HUES64 (cell line): ENCODE measurements around the gene ZNF136.

Source experiments
- H3K27ac ChIP-seq: 2 replicates; pipeline ENCODE4 v1.7.0; 2013; ENCODE audit warnings: low read depth, low read length, inconsistent platforms
- H3K27me3 ChIP-seq: 2 replicates; pipeline ENCODE4 v1.6.1; 2013; ENCODE audit warnings: mild to moderate bottlenecking, low read length; ENCODE audit not compliant: insufficient read depth
- H3K36me3 ChIP-seq: 2 replicates; pipeline ENCODE4 v1.6.1; 2013; ENCODE audit warnings: mild to moderate bottlenecking, low read length; ENCODE audit not compliant: insufficient read depth
- H3K4me1 ChIP-seq: 2 replicates; pipeline ENCODE4 v1.6.1; 2013; ENCODE audit warnings: mild to moderate bottlenecking, low read length, moderate library complexity; ENCODE audit not compliant: insufficient read depth
- H3K4me3 ChIP-seq: 2 replicates; pipeline ENCODE4 v1.5.1; 2013; ENCODE audit warnings: mild to moderate bottlenecking, low read length, moderate library complexity
- H3K9ac ChIP-seq: 2 replicates; pipeline ENCODE4 v1.6.1; 2013; ENCODE audit warnings: mild to moderate bottlenecking, low read depth, low read length
- H3K9me3 ChIP-seq: 2 replicates; pipeline ENCODE4 v1.6.1; 2013; ENCODE audit warnings: low read depth, low read length; ENCODE audit not compliant: insufficient read depth
- WGBS: fragments of 150-250, 120-280 bp; methylation state at CpG from one replicate; pipeline ENCODE4 v1.1.7; 2013; ENCODE audit warnings: missing lambda C conversion rate; 5-methylcytosine and 5-hydroxymethylcytosine counted together

Gene ZNF136

DNA sequence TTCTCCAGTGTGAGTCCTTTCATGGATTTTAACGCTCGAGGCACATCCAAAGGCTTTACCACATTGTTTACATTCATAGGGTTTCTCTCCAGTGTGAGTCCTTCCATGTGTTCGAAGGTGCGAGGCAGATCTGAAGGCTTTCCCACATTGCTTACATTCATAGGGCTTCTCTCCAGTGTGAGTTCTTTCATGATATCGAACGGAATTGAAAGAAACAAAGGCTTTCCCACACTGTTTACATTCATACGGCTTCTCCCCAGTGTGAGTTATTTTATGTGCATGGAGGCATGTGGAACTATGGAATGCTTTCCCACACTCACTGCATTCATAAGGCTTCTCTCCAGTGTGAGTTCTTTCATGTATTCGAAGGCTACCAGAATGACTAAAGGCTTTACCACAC lies 17.5 kb upstream of the ZNF136 start:
- H3K9me3 ChIP-seq: peaks cover 44% of the 10 kb centered on the region
- no peak overlapping the region for H3K9ac ChIP-seq
- H3K4me1 ChIP-seq: peaks cover 6% of the 10 kb centered on the region
- H3K36me3 ChIP-seq: peaks cover 74% of the 10 kb centered on the region
- no peaks in the 10 kb centered on the region for H3K27me3 ChIP-seq
- H3K27ac ChIP-seq: no peak overlapping the region
- no peak overlapping the region for H3K4me3 ChIP-seq
- WGBS: 96% methylated on average over 7 of the region's 8 CpGs

DNA sequence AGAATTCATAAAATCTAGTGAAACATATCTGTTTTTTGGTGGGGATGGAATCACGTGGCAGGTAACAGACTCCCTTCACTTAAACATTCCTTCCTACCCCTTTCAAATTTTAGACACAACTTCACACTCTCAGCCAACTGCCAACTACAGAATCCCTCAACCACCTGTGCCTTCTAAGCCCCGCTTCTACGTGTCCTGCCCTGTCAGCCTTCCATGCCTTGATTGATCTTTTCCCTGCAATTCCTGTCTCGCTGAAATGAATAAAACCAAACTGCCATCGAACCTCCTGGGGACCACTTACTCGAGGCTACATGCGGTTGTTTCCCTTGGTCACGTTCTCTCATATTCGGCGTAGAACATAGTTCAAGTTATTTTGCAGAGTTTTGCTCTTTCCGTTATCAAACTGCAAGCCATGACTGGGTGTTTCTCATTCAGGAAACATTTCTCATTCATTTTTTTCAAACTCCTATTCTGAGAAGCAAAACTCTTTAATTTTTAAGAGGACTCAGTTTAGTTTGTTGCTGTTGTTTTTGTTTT lies 7.5 kb upstream of the ZNF136 start:
- Histone ChIP-seq H3K4me1 (peaks cover 5% of the 10 kb centered on the region), H3K4me3 (peak overlapping the region; percentile 95), H3K9me3 (peaks cover 2% of the 10 kb centered on the region; the same call in 1 of the 2 replicates), H3K9ac (peak overlapping the region; percentile 99), H3K27me3 (no peaks in the 10 kb centered on the region), H3K36me3 (peaks cover 27% of the 10 kb centered on the region), H3K27ac (no peak overlapping the region)
- 45% methylated on average over 11 of the region's 11 CpGs for WGBS

DNA sequence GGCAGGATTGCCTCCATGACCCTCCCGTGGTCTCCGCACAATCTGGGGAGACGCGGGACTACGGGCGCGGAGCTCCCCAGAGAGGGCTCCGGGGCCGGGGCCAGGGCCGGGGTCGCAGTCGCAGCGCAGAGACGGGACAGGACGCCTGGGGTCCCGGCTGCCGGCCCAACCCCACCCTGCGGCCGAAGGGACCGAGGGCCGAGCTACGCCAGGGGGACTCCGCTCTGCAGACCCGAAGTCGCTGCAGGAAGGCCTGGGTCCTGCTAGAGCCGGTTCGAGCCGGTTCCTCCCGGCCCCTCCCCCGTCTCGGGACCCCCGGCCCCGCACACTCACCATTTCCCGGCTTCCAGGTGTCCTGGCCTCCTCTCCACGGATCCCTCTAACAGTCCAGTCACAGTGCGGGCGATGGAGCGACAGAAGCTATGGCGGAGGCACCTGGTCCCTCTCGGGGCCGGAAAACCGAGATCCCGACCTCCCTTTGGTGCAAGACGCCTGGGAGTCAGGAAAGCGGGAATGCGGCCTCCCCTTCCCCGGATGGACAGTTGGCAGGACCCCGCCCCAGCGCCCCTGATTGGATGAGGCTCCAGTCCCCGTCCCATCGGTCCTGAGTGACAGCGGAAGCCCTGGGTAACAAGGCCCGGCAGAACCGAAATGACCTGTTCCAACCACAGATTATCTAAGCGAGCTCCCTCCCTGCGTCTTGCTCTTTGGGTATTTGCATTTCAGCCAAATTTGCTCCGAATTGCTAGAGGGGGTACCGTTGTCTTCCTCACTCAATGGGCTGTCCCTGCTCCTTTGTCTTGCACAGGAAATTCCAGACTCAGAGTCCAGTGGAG lies 6.5 kb upstream of the ZNF136 start, which contains the start of gene ZNF625:
TSS of gene ZNF625 (minus strand) at position 512 of the 836 bp plus-strand sequence. CDS start at position 336, 176 bp downstream.
- Histone ChIP-seq H3K4me1 (peaks cover 5% of the 10 kb centered on the region), H3K36me3 (peaks cover 19% of the 10 kb centered on the region), H3K27ac (peak within 1 kb of the TSS; percentile 95), H3K27me3 (no peaks in the 10 kb centered on the region), H3K4me3 (peak within 1 kb of the TSS; percentile 95), H3K9ac (peak within 1 kb of the TSS; percentile 99), H3K9me3 (no peaks in the 10 kb centered on the region)
- under 1% methylated on average over 58 of the region's 58 CpGs for WGBS

DNA sequence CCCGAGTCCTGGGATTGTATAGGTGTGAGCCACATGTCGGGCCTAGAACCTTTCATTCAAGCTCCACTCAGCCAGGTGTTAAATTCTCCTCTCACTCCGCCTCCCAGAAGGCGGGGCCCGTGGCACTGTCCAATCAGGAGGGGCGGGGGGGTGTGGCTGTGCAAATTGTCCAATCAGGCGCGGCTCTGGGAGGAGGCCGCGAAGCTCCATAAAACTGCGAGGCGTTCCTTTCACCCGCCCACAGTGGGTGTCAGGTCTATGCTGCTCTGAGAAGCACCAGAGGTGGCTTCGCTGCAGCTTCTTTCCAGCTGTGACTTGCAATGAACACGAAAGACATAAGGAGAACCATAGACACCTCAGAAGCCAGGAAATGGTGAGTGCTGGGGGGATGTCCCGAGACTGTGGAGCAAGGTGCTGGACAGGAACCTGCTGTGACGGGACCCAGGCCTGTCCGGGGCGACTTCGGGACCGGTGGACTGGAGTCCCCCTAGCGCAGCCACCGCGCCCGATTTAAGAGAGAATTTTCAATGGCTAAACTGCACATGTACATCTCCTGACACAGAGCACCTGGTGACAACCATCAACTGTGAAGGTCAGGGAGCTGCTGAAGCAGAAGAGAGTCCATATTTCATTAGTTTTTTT lies 3.0 kb upstream of the ZNF136 start:
- H3K4me3 ChIP-seq: no peak overlapping the region
- WGBS: 95% methylated on average over 25 of the region's 25 CpGs

DNA sequence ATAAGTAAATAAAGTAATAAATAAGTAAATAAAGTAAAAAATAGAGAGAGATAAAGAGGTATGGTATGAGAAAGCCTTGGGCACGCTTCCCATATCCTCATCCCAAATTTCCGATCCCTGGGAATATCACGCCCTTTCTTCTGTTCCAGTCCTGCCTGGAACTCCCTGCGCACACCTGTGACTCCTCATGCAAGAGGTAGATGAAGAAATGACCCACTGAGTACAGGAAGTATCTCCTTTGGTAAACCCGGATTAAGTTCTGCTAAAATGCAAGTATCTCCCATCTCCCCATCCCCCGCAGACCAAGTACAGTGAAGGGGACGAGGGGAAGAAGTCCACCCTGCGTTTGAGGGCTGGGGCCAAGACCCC lies 399 bp upstream of the ZNF136 start:
- Histone ChIP-seq H3K27me3 (no peaks in the 10 kb centered on the region), H3K9me3 (no peaks in the 10 kb centered on the region), H3K36me3 (peaks cover 7% of the 10 kb centered on the region; the same call in 1 of the 2 replicates), H3K4me3 (peak overlapping the region; percentile 96), H3K9ac (no peak overlapping the region), H3K27ac (no peak overlapping the region), H3K4me1 (no peaks in the 10 kb centered on the region)
- WGBS: 39% methylated on average over 7 of the region's 8 CpGs

More for the DNA sequence above, 3.0 kb upstream of the ZNF136 start:
- Histone ChIP-seq H3K36me3 (0 out of 2 replicates have a peak, but pooled peaks cover under 1% of the 10 kb centered on the region), H3K9me3 (no peaks in the 10 kb centered on the region), H3K4me1 (peaks cover 5% of the 10 kb centered on the region), H3K9ac (no peak overlapping the region), H3K27me3 (no peaks in the 10 kb centered on the region), H3K27ac (no peak overlapping the region)

DNA sequence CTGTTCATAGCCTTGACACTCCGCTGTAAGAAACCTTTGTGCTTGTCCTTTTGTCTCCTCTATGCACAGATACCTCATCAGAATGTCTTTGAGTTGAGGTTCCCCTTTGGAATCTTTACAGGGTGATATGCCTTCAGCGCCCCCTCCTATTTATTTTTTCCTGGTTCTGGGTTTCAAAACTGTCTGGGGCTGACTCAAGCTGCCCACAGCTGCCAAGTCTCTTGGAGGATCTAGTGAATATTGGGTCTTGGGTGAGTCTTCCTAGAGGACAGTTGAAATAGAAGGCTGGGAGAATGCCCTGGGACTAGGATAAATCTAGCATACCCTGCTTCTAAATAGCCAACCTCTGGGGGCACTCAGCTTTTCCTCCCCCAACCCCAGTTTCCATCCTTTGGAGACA lies 930 bp downstream of the ZNF136 start:
- Histone ChIP-seq H3K9ac (peak overlapping the region; percentile 93), H3K9me3 (no peaks in the 10 kb centered on the region), H3K4me1 (no peaks in the 10 kb centered on the region), H3K4me3 (peak overlapping the region; percentile 96), H3K27me3 (no peaks in the 10 kb centered on the region), H3K27ac (no peak overlapping the region), H3K36me3 (peaks cover 7% of the 10 kb centered on the region; the same call in 1 of the 2 replicates)
- WGBS: 33% methylated on average over 2 of the region's 2 CpGs

DNA sequence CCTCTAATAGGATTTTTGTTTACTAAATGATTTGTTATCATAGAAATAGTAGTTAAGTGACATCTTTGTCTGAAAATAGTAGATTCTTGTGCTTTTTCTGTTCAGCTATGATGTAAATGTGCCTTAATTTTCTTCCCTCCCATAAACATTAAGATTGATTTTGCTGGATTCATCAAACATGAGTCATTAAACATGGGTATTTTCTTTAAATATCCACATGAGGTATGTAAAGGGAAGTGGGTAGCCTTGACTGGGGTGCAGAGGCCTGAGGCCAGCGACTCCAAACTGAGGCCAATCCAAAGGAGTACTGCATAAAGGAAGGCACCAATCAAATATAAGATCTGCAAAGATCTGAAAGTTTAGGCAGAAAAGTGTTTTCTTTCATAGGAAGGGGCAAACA lies 3.7 kb downstream of the ZNF136 start:
- H3K36me3 ChIP-seq: peaks cover 10% of the 10 kb centered on the region
- no peaks in the 10 kb centered on the region for H3K4me1 ChIP-seq
- 94% methylated on average over 1 of the region's 1 CpG for WGBS
- no peak overlapping the region for H3K4me3 ChIP-seq
- no peaks in the 10 kb centered on the region for H3K27me3 ChIP-seq
- H3K9me3 ChIP-seq: no peaks in the 10 kb centered on the region
- no peak overlapping the region for H3K27ac ChIP-seq
- H3K9ac ChIP-seq: no peak overlapping the region

DNA sequence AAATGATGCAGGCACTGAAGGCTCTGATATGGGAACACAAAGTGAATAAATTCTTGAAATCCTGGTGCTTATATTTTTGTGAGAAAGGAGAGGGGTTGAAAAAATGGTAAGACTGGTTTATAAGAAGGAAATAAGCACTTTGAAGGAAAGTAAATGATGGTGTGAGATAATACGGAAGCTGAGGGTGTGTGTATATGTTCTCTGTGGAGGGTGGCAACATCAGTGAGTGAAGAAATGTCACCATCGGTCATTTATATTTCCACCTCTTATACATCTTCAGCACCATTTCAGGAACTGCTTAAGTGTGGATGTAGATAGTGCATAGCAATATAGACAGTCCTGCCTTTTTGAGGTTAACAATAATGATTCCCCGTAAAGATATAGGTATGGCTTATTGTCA lies 17.5 kb downstream of the ZNF136 start:
- 96% methylated on average over 2 of the region's 3 CpGs for WGBS

DNA sequence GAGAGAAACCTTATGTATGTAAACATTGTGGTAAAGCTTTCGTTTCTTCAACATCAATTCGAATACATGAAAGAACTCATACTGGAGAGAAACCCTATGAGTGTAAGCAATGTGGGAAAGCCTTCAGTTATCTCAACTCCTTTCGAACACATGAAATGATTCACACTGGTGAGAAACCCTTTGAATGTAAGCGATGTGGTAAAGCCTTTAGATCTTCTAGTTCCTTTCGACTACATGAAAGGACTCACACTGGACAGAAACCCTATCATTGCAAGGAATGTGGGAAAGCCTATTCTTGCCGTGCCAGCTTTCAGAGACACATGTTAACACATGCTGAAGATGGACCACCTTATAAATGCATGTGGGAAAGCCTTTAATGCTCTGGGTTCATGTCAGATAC lies 24.7 kb downstream of the ZNF136 start:
- Histone ChIP-seq H3K27ac (no peak overlapping the region), H3K27me3 (no peaks in the 10 kb centered on the region), H3K9ac (no peak overlapping the region), H3K36me3 (peaks cover 62% of the 10 kb centered on the region), H3K4me1 (no peaks in the 10 kb centered on the region), H3K4me3 (no peak overlapping the region), H3K9me3 (peaks cover 78% of the 10 kb centered on the region)
- WGBS: 97% methylated on average over 6 of the region's 6 CpGs

More for the DNA sequence above, 17.5 kb downstream of the ZNF136 start:
- Histone ChIP-seq H3K27me3 (no peaks in the 10 kb centered on the region), H3K36me3 (peaks cover 15% of the 10 kb centered on the region; the same call in 1 of the 2 replicates), H3K9me3 (peaks cover 53% of the 10 kb centered on the region), H3K4me1 (no peaks in the 10 kb centered on the region), H3K27ac (no peak overlapping the region), H3K9ac (no peak overlapping the region), H3K4me3 (no peak overlapping the region)

DNA sequence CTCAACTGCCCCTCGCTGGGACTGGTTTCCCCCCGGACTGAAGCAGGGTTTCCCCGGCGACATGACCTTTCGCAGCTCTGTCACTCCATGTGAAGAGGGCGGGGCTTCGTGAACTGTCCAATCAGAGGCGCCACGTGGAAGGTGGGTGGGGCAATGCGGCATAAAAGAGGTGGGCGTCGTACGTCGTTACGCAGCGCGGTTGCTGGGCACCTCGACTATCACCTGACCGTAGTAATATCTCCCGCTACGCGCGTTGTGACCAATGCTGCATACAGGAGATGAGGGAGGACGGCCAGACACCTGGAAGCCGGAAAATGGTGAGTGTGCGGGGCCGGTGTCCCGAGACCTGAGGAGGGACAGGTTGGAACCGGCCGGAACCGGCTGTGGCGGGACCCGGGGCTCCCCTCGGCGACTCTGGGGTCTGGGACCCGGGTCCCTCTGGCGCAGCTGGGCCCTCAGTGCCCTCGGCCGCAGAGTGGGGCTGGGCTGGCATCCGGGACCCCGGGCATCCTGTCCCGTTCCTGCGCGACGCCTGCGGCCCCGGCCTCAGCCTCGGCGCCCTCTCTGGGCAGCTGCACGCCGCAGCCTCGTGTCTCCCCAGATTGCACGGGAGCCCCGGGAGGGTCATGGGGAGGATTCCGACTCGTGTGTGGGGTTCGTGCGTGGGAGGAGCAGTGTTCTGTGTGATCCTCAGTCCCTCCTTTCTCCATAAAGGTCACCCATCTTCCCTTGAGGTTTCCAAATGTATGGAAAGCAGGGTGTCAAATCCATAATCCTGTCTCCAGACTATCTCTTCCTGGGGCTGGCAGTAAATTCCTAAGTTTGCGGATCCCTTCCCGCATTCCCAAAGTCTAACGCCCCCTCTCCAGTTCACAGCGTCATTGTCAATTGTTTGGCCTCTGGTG lies 32.2 kb downstream of the ZNF136 start:
- Histone ChIP-seq H3K4me1 (no peaks in the 10 kb centered on the region), H3K9ac (peak overlapping the region; percentile 67), H3K27ac (no peak overlapping the region), H3K36me3 (peaks cover 10% of the 10 kb centered on the region), H3K27me3 (no peaks in the 10 kb centered on the region), H3K4me3 (peak overlapping the region; percentile 64), H3K9me3 (peaks cover 43% of the 10 kb centered on the region)
- 95% methylated on average over 62 of the region's 62 CpGs for WGBS
